ENCODE measurements around the gene PEX10. TPM values are rescaled to one million over a fixed set of nuclear protein-coding genes. Genes with fewer than 3 reads are reported as not detected.

PEX10 gene
- total RNA-seq, 1 experiment from 2014 or later: 24.3 TPM

- ChIA-PET CTCF (no interaction called here), POLR2A (ENCODE audit: unreplicated experiment) (interaction anchor here (0.6 kb wide), 1 partner anchor 187 kb away, joined by 3 read pairs; no protein-coding TSS in a partner anchor)
- no peak for TF ChIP-seq EZH2 (IDR thresholded peaks at IDR 0.05; ENCODE audit: low read depth)
- TF ChIP-seq, protein P1, sequence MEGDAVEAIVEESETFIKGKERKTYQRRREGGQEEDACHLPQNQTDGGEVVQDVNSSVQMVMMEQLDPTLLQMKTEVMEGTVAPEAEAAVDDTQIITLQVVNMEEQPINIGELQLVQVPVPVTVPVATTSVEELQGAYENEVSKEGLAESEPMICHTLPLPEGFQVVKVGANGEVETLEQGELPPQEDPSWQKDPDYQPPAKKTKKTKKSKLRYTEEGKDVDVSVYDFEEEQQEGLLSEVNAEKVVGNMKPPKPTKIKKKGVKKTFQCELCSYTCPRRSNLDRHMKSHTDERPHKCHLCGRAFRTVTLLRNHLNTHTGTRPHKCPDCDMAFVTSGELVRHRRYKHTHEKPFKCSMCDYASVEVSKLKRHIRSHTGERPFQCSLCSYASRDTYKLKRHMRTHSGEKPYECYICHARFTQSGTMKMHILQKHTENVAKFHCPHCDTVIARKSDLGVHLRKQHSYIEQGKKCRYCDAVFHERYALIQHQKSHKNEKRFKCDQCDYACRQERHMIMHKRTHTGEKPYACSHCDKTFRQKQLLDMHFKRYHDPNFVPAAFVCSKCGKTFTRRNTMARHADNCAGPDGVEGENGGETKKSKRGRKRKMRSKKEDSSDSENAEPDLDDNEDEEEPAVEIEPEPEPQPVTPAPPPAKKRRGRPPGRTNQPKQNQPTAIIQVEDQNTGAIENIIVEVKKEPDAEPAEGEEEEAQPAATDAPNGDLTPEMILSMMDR (conservative IDR thresholded peaks at IDR 0.05): no peak
- Histone ChIP-seq H3K4me1 (replicated peaks; ENCODE audit: insufficient read depth) (no peaks in the 10 kb centered on the region), H3K9me3 (ENCODE audit: insufficient read depth, low read depth) (peaks cover 7% of the 10 kb centered on the region; the same call in 1 of the 2 replicates), H3K36me3 (ENCODE audit: low read depth) (no peaks in the 10 kb centered on the region), H4K20me1 (ENCODE audit: insufficient read depth) (no peaks in the 10 kb centered on the region), H3K9me2 (ENCODE audit: insufficient read depth) (no peaks in the 10 kb centered on the region), H3K27ac (no peak overlapping the region), H3K27me3 (ENCODE audit: insufficient read depth, low read depth) (no peaks in the 10 kb centered on the region), H3F3A (ENCODE audit: insufficient read depth, low read depth) (no peaks in the 10 kb centered on the region), H3K4me2 (no peak overlapping the region), H3K4me3 (no peak overlapping the region), H2AFZ (no peak overlapping the region), H3K79me2 (ENCODE audit: low read depth) (no peaks in the 10 kb centered on the region)
- BruUV-seq (replicated peaks): no TSS peak
- DNase-seq: no peak
- intact Hi-C loops (cut with micrococcal nuclease; ENCODE audit: unreplicated experiment): no loop called here
Observed at GRCh38 chr1:2360588-2361364, 51.6 kb downstream of the PEX10 start.

DNA sequence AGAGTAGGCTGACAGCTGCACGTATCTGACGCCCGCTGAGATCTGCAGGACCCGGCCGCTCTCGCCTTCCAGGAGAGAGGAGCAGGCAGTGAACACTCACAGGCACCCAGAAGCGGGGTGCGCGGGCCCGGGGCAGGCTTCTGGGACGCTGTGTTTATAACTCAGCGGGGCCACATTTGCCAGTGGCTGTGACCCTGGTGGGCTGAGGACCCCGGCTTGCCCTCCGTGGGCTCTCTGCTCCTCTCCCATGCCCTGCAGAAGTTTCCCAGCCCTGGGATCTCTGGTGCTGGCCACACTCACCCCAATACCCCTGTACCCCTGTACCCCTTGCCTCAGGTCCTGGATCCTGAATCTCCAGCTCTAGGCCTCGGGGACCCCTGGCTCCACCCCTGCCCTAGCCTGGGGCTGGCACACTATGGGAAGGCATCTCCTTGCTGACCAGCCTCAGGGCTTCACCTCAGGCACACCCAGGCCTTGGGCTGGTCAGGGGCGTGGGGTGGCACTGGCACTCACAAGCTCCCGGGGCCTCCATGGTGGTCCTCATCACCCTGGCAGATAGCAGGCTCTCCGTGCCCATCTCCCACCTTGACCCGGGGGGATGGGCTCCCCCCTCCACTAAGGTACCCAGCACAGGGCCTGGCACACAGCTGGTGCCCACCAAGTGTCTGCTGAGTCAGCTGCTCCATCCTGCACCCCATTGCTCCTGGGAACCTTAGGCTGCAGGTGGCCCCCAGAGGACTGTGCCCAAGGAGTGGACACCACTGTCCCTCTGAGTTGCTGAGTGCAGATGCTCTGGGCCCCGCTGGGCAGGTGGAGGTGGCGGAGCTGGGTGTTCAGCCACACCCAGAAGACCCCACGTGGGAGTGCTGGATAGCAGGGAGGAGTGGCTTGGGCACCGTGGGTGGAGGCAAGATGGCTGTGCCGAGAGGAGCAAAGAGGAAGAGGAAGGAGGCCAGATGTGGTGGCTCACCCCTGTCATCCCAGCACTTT is 53.4 kb downstream of the PEX10 start:
- Histone ChIP-seq H3K36me3 (ENCODE audit: low read depth) (no peaks in the 10 kb centered on the region), H3K27me3 (ENCODE audit: insufficient read depth, low read depth) (no peaks in the 10 kb centered on the region), H3F3A (ENCODE audit: insufficient read depth, low read depth) (no peaks in the 10 kb centered on the region), H3K4me2 (no peak overlapping the region), H3K79me2 (ENCODE audit: low read depth) (no peaks in the 10 kb centered on the region), H3K9me3 (ENCODE audit: insufficient read depth, low read depth) (peaks cover 2% of the 10 kb centered on the region; the same call in 1 of the 2 replicates), H3K4me3 (no peak overlapping the region), H3K9me2 (ENCODE audit: insufficient read depth) (no peaks in the 10 kb centered on the region), H3K27ac (no peak overlapping the region), H3K4me1 (replicated peaks; ENCODE audit: insufficient read depth) (no peaks in the 10 kb centered on the region), H4K20me1 (ENCODE audit: insufficient read depth) (no peaks in the 10 kb centered on the region), H2AFZ (no peak overlapping the region)
- ChIA-PET CTCF (no interaction called here), POLR2A (ENCODE audit: unreplicated experiment) (no interaction called here)
- intact Hi-C loops (cut with micrococcal nuclease; ENCODE audit: unreplicated experiment): no loop called here
- no TSS peak for BruUV-seq (replicated peaks)
- TF ChIP-seq, protein P1 (conservative IDR thresholded peaks at IDR 0.05): no peak
- no peak for TF ChIP-seq EZH2 (IDR thresholded peaks at IDR 0.05; ENCODE audit: low read depth)
- DNase-seq: no peak

DNA sequence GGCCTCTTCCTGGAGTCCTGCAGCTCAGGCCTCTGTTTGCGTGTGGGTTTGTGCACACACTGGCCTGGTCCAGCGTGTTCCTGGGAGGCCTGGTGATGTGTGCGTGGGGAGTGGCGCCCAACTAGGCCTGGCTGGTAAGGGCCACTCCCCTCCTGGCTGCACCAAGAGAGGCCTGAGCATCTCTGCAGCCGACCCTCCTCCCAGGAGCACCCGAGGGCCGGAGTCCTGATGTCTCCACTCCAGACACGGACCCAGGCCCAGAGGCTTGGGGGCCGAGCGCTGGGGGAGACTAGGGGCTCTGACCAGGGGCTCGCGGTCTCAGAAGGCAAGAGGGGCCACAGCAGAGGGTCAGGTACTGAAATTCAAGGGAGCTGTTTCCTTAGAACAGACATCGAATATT is 54.3 kb downstream of the PEX10 start:
- POLR2A ChIA-PET (ENCODE audit: unreplicated experiment): no interaction called here
- no peaks in the 10 kb centered on the region for H4K20me1 ChIP-seq (ENCODE audit: insufficient read depth)
- H3K9me2 ChIP-seq (ENCODE audit: insufficient read depth): no peaks in the 10 kb centered on the region
- H3K27me3 ChIP-seq (ENCODE audit: insufficient read depth, low read depth): no peaks in the 10 kb centered on the region
- no peaks in the 10 kb centered on the region for H3K4me1 ChIP-seq (replicated peaks; ENCODE audit: insufficient read depth)
- H3K4me3 ChIP-seq: no peak overlapping the region
- H3K36me3 ChIP-seq (ENCODE audit: low read depth): no peaks in the 10 kb centered on the region
- H3K79me2 ChIP-seq (ENCODE audit: low read depth): no peaks in the 10 kb centered on the region
- no peaks in the 10 kb centered on the region for H3F3A ChIP-seq (ENCODE audit: insufficient read depth, low read depth)
- H2AFZ ChIP-seq: no peak overlapping the region
- BruUV-seq (replicated peaks): no TSS peak
- intact Hi-C loops (cut with micrococcal nuclease; ENCODE audit: unreplicated experiment): no loop called here
- DNase-seq: no peak
- CTCF ChIA-PET: no interaction called here
- TF ChIP-seq, protein P1 (conservative IDR thresholded peaks at IDR 0.05): no peak
- TF ChIP-seq EZH2 (IDR thresholded peaks at IDR 0.05; ENCODE audit: low read depth): no peak
- no peak overlapping the region for H3K27ac ChIP-seq
- no peak overlapping the region for H3K4me2 ChIP-seq
- H3K9me3 ChIP-seq (ENCODE audit: insufficient read depth, low read depth): no peaks in the 10 kb centered on the region

All from PC-9 (cell line).